GM20000 (cell line): ENCODE results near the gene KCND3.

Experiments used
- DNase-seq: peaks from one replicate; pipeline ENCODE4 v3.0.0; 2012; ENCODE audit warnings: low spot score
- TF ChIP-seq, protein P1 (sequence below): IDR thresholded peaks from 2 replicates; pipeline ENCODE4 v1.5.1; 2012; ENCODE audit warnings: mild to moderate bottlenecking, control low read depth; ENCODE audit errors: extremely low read depth, missing control alignments

KCND3 gene

DNA sequence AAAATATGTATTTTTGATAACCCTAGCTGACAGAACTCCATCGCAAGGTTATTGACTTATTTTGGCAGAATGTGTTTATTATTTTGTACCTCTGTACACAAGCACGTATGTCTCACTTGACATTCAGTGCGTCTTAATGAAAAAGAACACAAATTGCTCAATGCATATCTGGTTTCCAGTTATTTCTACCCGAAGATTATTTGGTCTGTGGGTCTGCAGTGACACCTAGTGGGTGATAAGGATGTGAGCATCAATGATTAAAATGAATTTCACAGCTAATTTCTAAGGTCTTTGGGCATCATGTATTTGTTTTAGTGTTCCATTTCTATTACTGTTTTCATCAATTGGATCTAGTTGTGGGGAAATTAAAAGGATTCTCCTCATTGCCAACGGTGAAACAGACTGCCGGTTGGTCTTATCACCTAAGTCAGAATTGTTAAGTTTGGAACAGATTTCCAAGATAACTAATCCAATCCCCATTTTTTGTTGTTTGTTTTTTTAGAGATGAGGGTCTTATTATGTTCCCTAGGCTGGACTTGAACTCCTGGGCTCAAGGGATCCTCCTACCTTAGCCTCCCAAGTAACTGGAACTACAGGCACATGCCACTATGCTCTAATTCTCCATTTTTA lies 219.8 kb downstream of the KCND3 start:
- peak; percentile 62 for DNase-seq
- TF ChIP-seq, protein P1, sequence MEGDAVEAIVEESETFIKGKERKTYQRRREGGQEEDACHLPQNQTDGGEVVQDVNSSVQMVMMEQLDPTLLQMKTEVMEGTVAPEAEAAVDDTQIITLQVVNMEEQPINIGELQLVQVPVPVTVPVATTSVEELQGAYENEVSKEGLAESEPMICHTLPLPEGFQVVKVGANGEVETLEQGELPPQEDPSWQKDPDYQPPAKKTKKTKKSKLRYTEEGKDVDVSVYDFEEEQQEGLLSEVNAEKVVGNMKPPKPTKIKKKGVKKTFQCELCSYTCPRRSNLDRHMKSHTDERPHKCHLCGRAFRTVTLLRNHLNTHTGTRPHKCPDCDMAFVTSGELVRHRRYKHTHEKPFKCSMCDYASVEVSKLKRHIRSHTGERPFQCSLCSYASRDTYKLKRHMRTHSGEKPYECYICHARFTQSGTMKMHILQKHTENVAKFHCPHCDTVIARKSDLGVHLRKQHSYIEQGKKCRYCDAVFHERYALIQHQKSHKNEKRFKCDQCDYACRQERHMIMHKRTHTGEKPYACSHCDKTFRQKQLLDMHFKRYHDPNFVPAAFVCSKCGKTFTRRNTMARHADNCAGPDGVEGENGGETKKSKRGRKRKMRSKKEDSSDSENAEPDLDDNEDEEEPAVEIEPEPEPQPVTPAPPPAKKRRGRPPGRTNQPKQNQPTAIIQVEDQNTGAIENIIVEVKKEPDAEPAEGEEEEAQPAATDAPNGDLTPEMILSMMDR = peak; percentile 57

DNA sequence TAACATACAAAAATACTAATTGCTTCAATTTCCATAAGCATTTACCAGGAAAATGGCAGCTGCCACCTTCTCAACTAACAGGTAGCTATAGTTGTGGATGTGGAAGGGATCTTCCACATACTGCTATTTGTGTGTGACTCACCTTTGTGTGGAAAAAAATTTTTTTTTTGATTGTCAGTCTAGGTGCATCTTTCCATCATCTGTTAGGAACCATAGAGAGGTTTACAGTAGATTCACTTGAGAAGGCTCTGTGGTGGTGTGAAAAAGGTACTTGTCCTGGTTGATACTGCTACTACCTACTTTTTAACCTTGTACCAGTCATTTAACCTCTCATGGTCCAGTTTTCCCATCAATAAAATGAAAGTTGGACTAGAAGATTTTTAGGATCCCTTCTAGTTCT lies 220.8 kb downstream of the KCND3 start:
- DNase-seq = no peak
- TF ChIP-seq, protein P1 = no peak

DNA sequence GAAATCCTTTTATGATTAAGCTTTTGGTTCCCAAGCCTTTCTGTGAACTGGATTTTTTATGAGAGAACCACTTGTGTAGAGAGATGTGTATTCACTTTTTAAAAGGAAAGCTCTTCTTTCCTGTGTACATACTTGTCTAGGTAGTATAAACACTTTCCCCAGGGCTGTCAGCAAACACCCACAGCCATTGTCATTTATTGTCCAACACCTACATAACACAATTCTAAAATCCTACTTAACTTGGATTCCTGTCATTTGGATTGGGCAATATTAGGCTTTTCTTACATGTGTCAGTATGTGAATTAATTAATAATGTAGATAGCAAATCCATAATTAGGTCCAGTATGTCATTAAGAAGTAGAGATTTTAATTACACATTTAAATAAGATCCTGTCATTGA lies 221.4 kb downstream of the KCND3 start:
- DNase-seq = no peak
- TF ChIP-seq, protein P1 = no peak

DNA sequence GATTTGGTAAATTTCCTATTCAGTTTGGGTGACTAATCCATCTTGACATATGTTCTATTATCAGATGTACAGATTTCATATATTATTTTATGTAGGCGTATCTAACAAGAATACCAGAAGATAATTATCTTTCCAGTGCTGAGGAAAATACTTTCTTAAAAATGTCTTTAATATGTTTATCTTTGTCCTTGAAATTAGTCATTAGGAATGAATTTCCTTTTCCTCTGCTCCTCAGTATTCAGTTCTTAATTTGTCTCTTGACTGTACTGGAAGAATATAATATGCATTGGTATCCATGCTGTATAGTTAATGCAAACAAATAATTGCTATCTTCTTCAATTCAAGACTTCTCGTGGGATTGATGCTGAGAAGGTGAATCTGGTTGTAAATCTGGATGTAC lies 227.1 kb downstream of the KCND3 start:
- TF ChIP-seq, protein P1 = no peak

DNA sequence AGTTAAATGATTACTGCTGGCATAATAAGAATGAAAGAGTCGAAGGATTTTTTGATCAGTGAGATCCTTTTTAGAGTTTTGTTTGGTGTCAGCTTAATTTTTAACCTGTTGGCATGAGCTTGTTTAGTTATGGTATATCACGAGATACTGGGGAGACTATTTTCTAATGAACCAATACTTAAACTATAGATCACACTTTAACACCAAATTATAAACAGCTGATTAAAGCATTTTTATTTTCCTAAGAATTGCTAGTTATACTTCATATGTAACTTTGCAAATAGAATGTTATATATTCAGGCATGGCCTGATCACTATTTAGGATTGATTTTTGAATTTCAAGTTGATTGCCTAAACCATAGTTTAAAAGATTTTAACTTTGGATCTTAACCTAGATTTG lies 227.8 kb downstream of the KCND3 start:
- TF ChIP-seq, protein P1 = no peak
- DNase-seq = no peak

More for the DNA sequence above, 227.1 kb downstream of the KCND3 start:
- no peak for DNase-seq

DNA sequence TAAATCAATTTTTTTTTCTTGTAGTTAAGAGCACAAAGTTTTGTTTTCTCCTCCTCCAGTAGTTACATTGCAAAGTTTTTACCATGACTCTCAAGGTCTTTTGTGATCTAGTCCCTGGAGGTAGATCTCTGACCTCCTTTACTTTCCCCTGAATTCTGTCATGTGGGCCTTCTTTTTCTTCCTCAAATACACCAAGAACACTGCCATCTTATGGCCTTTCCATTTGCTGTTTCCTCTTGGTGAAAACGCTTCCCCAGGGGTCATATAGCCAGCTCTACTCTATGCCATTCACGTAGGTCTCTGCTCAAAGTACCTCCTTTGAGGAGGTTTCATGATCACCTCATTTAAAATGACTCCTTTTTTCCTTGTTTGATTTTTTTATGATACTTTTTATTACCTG lies 231.1 kb downstream of the KCND3 start:
- TF ChIP-seq, protein P1 = no peak
- no peak for DNase-seq

DNA sequence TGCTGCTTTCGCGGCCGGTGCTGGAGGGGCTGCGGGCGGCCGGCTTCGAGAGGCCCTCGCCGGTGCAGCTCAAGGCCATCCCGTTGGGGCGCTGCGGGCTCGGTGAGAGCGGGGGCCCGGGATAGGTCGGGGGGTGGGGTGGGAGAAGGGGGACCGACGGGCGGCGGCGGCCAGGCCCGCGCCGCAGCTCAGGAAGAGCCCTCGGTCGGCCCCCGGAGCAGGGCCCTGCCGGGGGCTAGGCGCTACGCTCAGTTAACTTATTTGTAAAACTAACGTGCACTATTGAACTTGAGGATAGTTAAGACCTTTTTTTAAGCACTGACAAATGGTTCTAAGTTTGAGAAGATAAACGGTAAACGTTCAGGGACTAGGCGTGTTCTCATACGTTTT lies 233.3 kb downstream of the KCND3 start:
- DNase-seq = no peak
- TF ChIP-seq, protein P1 = no peak
